Measurements from ENCODE around the gene TIMM22.

DNA sequence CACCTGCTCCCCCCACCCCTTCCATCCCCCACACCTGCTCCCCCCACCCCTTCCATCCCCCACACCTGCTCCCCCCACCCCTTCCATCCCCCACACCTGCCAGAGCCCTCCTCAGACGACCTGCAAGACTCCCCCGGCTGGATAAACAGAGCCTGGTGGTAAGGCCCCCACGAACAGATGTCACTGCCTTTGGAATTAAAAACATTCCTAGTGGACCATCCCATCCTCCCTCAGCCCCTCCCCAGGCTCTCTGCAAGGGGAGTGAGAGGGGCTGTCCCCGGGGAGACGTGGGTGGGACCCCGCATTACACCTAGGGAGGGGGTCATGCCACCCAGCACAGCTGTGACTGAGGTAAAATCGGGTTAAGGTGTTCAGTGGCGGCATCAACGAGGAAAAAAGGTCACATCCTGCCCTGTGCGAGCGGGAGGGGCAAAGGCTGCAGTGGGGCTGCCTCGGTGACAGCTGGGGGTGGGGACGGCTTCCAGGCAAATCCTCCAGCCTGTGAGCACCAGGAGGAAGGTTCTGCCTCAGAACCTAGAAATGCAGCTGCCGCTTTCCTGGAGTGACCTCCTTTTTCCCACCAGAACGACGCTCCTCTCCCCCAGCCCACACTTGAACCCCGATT lies 38.7 kb downstream of the TIMM22 start:
- no peak for TF ChIP-seq RAD21 (IDR thresholded peaks at IDR 0.05; ENCODE audit: low read depth)
- TF ChIP-seq, protein P1, sequence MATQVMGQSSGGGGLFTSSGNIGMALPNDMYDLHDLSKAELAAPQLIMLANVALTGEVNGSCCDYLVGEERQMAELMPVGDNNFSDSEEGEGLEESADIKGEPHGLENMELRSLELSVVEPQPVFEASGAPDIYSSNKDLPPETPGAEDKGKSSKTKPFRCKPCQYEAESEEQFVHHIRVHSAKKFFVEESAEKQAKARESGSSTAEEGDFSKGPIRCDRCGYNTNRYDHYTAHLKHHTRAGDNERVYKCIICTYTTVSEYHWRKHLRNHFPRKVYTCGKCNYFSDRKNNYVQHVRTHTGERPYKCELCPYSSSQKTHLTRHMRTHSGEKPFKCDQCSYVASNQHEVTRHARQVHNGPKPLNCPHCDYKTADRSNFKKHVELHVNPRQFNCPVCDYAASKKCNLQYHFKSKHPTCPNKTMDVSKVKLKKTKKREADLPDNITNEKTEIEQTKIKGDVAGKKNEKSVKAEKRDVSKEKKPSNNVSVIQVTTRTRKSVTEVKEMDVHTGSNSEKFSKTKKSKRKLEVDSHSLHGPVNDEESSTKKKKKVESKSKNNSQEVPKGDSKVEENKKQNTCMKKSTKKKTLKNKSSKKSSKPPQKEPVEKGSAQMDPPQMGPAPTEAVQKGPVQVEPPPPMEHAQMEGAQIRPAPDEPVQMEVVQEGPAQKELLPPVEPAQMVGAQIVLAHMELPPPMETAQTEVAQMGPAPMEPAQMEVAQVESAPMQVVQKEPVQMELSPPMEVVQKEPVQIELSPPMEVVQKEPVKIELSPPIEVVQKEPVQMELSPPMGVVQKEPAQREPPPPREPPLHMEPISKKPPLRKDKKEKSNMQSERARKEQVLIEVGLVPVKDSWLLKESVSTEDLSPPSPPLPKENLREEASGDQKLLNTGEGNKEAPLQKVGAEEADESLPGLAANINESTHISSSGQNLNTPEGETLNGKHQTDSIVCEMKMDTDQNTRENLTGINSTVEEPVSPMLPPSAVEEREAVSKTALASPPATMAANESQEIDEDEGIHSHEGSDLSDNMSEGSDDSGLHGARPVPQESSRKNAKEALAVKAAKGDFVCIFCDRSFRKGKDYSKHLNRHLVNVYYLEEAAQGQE (IDR thresholded peaks at IDR 0.05; ENCODE audit: low read depth): no peak
- no peak for TF ChIP-seq EP300 (IDR thresholded peaks at IDR 0.05; ENCODE audit: borderline replicate concordance)
- no peak for TF ChIP-seq USF1 (IDR thresholded peaks at IDR 0.05)
- no peak for TF ChIP-seq YY1 (IDR thresholded peaks at IDR 0.05; ENCODE audit: low read depth)
- TF ChIP-seq CREB1 (IDR thresholded peaks at IDR 0.05; ENCODE audit: low read depth): no peak
- no peak for TF ChIP-seq EGR1 (IDR thresholded peaks at IDR 0.05)
- no peak for TF ChIP-seq FOXM1 (IDR thresholded peaks at IDR 0.05; ENCODE audit: borderline replicate concordance, low read depth)
- no peak for TF ChIP-seq TAF1 (IDR thresholded peaks at IDR 0.05; ENCODE audit: low read depth)
- no peak for TF ChIP-seq CEBPB (IDR thresholded peaks at IDR 0.05)

All from Ishikawa (cell line).